GM13976 (cell line): ENCODE results near the gene BUB1.
"Not testable (repeated sequence)": the region's sequence is repeated elsewhere in the genome, so short reads cannot be mapped to it uniquely, and the experiment has no call there.

Source experiments
- DNase-seq: peaks from one replicate; pipeline ENCODE4 v3.0.0; 2012; ENCODE audit warnings: low spot score
- in situ Hi-C: fragments of 300-500 bp; cut with MboI; formaldehyde crosslinking; loops from one replicate; pipeline ENCODE4 v1.12.0; 2022; ENCODE audit warnings: low sequenced_read_pairs, mixed read lengths, inconsistent platforms; ENCODE audit not compliant: unreplicated experiment
- TF ChIP-seq, protein P1 (sequence below): IDR thresholded peaks from 2 replicates; pipeline ENCODE4 v1.5.1; 2012; ENCODE audit warnings: borderline replicate concordance, mild to moderate bottlenecking; ENCODE audit not compliant: insufficient read depth; ENCODE audit errors: extremely low read depth, missing control alignments, control extremely low read depth

The BUB1 gene

DNA sequence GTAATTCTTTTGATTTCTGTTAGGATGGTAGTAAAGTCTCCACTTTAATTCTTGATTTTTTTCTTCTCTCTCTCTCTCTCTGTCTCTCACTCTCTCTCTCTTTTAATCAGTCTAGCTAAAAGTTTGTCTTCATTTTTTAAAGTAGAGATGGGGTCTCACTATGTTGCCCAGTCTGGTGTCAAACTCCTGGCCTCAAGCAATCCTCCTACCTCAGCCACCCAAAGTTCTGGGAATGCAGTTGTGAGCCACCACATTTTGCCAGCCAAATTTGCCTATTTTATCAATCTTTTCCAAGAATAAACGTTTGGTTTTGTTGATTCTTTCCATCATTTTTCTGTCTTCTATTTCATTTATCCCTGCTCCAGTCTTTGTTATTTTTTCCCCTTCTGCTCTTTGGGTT is 30.6 kb upstream of the BUB1 start:
- DNase-seq: no peak
- in situ Hi-C loops: no loop called here
- TF ChIP-seq, protein P1, sequence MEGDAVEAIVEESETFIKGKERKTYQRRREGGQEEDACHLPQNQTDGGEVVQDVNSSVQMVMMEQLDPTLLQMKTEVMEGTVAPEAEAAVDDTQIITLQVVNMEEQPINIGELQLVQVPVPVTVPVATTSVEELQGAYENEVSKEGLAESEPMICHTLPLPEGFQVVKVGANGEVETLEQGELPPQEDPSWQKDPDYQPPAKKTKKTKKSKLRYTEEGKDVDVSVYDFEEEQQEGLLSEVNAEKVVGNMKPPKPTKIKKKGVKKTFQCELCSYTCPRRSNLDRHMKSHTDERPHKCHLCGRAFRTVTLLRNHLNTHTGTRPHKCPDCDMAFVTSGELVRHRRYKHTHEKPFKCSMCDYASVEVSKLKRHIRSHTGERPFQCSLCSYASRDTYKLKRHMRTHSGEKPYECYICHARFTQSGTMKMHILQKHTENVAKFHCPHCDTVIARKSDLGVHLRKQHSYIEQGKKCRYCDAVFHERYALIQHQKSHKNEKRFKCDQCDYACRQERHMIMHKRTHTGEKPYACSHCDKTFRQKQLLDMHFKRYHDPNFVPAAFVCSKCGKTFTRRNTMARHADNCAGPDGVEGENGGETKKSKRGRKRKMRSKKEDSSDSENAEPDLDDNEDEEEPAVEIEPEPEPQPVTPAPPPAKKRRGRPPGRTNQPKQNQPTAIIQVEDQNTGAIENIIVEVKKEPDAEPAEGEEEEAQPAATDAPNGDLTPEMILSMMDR: no peak

DNA sequence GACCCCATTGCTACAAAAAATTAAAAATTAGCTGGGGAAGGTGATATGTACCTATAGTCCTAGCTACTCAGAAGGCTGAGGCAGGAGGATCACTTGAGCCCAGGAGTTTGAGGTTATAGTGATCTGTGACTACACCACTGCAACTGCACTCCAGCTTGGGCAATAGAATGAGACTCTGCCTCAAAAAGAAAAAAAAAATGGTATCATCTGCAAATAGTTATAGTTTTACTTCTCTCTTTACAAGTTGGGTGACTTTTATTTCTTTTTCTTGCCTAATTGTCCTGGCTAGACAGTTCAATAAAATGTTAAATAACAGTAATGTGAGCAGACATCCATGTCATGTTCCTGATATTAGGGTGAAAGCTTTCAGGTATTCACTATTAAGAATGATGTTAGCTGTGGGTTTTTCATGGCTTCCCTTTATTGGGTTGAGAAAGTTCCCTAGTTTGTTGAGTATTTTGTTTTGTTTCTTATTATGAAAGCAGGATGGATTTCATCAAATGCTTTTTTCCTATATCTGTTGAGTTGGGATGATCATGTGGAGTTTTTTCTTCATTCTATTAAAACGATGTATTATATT is 29.6 kb upstream of the BUB1 start:
- no peak for DNase-seq
- in situ Hi-C loops: no loop called here
- TF ChIP-seq, protein P1: no peak

GRCh38 chr2:110702514-110703380 is 24.9 kb upstream of the BUB1 start:
- DNase-seq: no peak
- in situ Hi-C loops: no loop called here
- TF ChIP-seq, protein P1: no peak

DNA sequence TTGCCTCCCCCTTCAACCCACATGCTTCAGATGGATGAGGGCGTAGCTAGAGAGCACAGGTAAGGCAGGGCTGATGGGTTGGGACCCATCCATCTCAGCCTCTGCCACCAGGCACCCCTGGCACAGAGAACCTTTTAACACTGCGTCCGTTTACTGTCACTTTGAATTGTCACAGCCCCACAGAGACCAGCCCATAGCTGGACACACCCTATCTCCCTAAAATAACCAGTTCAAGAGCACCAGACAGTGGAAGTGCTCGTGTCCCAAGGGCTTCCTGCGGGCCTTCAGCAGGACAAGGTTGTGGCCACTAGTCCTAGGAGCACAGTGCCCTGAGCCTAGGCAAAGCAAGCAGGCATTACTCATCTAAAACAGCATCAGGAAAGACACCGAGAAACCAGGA is 20.4 kb upstream of the BUB1 start:
- DNase-seq, in situ Hi-C loops: not testable (repeated sequence)

DNA sequence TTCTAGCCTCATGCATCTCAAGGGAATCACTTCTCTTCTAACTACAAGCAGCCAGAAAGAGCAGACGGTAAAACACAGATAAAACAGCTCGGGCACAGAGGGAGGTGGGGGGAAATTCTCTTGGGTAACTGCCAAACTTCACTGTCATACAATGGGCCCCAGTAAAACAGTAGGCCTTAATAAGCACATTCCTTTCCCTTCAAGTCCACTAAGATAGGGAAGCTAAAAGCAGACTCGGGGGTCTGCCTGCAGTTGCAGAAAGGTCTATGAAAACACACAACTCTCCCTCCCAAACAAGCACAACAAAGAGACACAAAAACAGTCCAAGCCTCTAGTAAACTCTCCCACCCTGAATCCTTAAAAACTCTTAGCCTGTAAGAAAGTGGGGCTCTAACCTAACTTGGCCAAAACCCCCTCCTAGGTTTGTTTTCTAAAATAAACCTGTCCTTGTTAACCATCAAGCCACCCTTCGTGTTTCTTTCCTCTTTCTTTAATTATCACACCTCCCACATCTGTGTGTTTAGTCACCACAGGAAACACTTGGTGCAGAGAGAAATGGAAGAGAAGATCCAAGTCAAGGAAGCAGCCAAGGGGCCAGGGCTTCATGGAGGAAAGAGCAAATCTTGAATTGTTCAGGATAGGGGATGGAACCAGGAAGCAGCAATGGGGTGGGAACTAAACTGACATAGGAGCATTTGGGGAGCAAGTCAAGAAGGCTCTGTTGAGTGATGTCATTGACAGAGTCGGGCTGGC is 17.5 kb upstream of the BUB1 start:
- DNase-seq, in situ Hi-C loops: not testable (repeated sequence)

- DNase-seq: no peak
- in situ Hi-C loops: no loop called here
- TF ChIP-seq, protein P1: no peak
Observed at GRCh38 chr2:110691612-110692258, 13.9 kb upstream of the BUB1 start.

- DNase-seq: no peak
- TF ChIP-seq, protein P1: no peak
- in situ Hi-C loops: no loop called here
Observed at GRCh38 chr2:110690083-110690965, 12.5 kb upstream of the BUB1 start.
